NCI-H2227 (cell line): Measurements from ENCODE around the gene EOLA1.
"Not testable (repeated sequence)": the region's sequence is repeated elsewhere in the genome, so short reads cannot be mapped to it uniquely, and the experiment has no call there.

Source experiments
- DNase-seq: peaks from one replicate; lab custom pipeline; 2025; ENCODE audit not compliant: unreplicated experiment; lab: John Stamatoyannopoulos, UW

Gene EOLA1

GRCh38 chrX:149595214-149595613, 54.4 kb downstream of the EOLA1 start, which contains the start of gene HSFX2:
Gene HSFX2, minus strand, starts transcription at chrX:149595314. Its CDS starts 614 bp downstream, at chrX:149594700.
- DNase-seq: not testable (repeated sequence)

GRCh38 chrX:149595943-149596342, 55.1 kb downstream of the EOLA1 start:
- not testable (repeated sequence) for DNase-seq
